Effector memory CD8-positive, alpha-beta T cell (primary cell): ENCODE data around the gene PAIP1.
"Not testable (repeated sequence)": the region's sequence is repeated elsewhere in the genome, so short reads cannot be mapped to it uniquely, and the experiment has no call there.

Experiments used
- ATAC-seq: fragments of 150-1000 bp; cut with Tn5 transposase; replicated peaks from 2 replicates; pipeline ENCODE4 v1.10.0; 2021; ENCODE audit warnings: mild to moderate bottlenecking, moderate library complexity
- DNase-seq, 3 experiments: peaks; one replicate each; pipeline ENCODE4 v3.0.0; 2021
- H3K27ac Mint-ChIP-seq, 2 donors: one replicate each; pipeline ENCODE4 v1.8.0; 2022; ENCODE audit warnings: mild to moderate bottlenecking in 2 of 2, mixed read lengths in 2 of 2, moderate library complexity in 2 of 2
- H3K27me3 Mint-ChIP-seq, 2 donors: one replicate each; pipeline ENCODE4 v1.8.0; 2022; ENCODE audit warnings: mixed read lengths in 2 of 2
- H3K36me3 Mint-ChIP-seq: one replicate; pipeline ENCODE4 v1.8.0; 2022; ENCODE audit warnings: mild to moderate bottlenecking, moderate library complexity, mixed read lengths; ENCODE audit not compliant: insufficient read depth
- H3K4me1 Mint-ChIP-seq, 2 donors: one replicate each; pipeline ENCODE4 v1.8.0; 2022; ENCODE audit warnings: low read depth in 2 of 2, mixed read lengths in 2 of 2
- H3K4me3 Mint-ChIP-seq, 2 donors: one replicate each; pipeline ENCODE4 v1.8.0; 2022; ENCODE audit warnings: mild to moderate bottlenecking in 2 of 2, mixed read lengths in 2 of 2, moderate library complexity in 2 of 2
- H3K9me3 Mint-ChIP-seq, 2 donors: one replicate each; pipeline ENCODE4 v1.8.0; 2022; ENCODE audit warnings: mixed read lengths in 2 of 2
- total RNA-seq, 9 experiments: gene quantifications; one replicate each; lab custom pipeline; 2026; lab: John Stamatoyannopoulos, UW

PAIP1 gene
- 29.7 to 81.9 (median 56.5) reads per million in 9 experiments for total RNA-seq

GRCh38 chr5:43556857-43557542, at the start of gene PAIP1:
Gene PAIP1, minus strand, starts transcription at chr5:43557077. Its CDS starts 231 bp downstream, at chr5:43556846.
- ATAC-seq (peak; percentile 68), DNase-seq (peak; percentile 75 to 82 (median 81))
- H3K27me3 Mint-ChIP-seq, result peaks cover 0 to 21% of the 10 kb centered on the region in 2 donors
- H3K36me3 Mint-ChIP-seq, result peaks cover 9% of the 10 kb centered on the region
- peaks cover 8 to 20% of the 10 kb centered on the region in 2 donors for H3K4me1 Mint-ChIP-seq
- H3K27ac Mint-ChIP-seq, result peak within 1 kb of the TSS in 1 of 2 donors; percentile 92
- peak within 1 kb of the TSS in 1 of 2 donors; percentile 88 for H3K4me3 Mint-ChIP-seq
- H3K9me3 Mint-ChIP-seq, result no peaks in the 10 kb centered on the region

- no peak for DNase-seq
- no peak for ATAC-seq
- Mint-ChIP-seq H3K27me3 (no peaks in the 10 kb centered on the region), H3K4me3 (no peak overlapping the region), H3K27ac (peak overlapping the region in 1 of 2 donors; percentile 70), H3K9me3 (no peaks in the 10 kb centered on the region), H3K36me3 (peaks cover 25% of the 10 kb centered on the region), H3K4me1 (peaks cover 40 to 56% of the 10 kb centered on the region in 2 donors)
Measured at GRCh38 chr5:43606351-43606750, 49.5 kb upstream of the PAIP1 start.

GRCh38 chr5:43604699-43605098, 47.8 kb upstream of the PAIP1 start:
- no peak for ATAC-seq
- H3K27ac Mint-ChIP-seq, result peak overlapping the region; percentile 92 to 95
- H3K27me3 Mint-ChIP-seq, result no peaks in the 10 kb centered on the region
- no peaks in the 10 kb centered on the region for H3K9me3 Mint-ChIP-seq
- H3K36me3 Mint-ChIP-seq, result peaks cover 17% of the 10 kb centered on the region
- DNase-seq, result no peak
- peaks cover 34 to 47% of the 10 kb centered on the region in 2 donors for H3K4me1 Mint-ChIP-seq
- H3K4me3 Mint-ChIP-seq, result peak overlapping the region; percentile 89 to 99

GRCh38 chr5:43603344-43604217, 46.7 kb upstream of the PAIP1 start:
- H3K4me3 Mint-ChIP-seq, result peak overlapping the region; percentile 89 to 99
- H3K4me1 Mint-ChIP-seq, result peaks cover 32 to 49% of the 10 kb centered on the region in 2 donors
- H3K36me3 Mint-ChIP-seq, result peaks cover 17% of the 10 kb centered on the region
- H3K27ac Mint-ChIP-seq, result peak overlapping the region; percentile 92 to 95
- no peaks in the 10 kb centered on the region for H3K9me3 Mint-ChIP-seq
- DNase-seq, result peak; percentile 61 to 68 (median 66)
- H3K27me3 Mint-ChIP-seq, result no peaks in the 10 kb centered on the region
- ATAC-seq, result peak; percentile 77

GRCh38 chr5:43602461-43603343, 45.8 kb upstream of the PAIP1 start, which contains the start of gene NNT:
Gene NNT, plus strand, starts transcription at chr5:43603180. Its CDS starts 6,016 bp downstream, at chr5:43609196.
- Mint-ChIP-seq H3K4me1 (peaks cover 30 to 48% of the 10 kb centered on the region in 2 donors), H3K27me3 (no peaks in the 10 kb centered on the region), H3K9me3 (no peaks in the 10 kb centered on the region)

GRCh38 chr5:43601454-43602260, 44.8 kb upstream of the PAIP1 start:
- Mint-ChIP-seq H3K9me3 (no peaks in the 10 kb centered on the region), H3K36me3 (peaks cover 14% of the 10 kb centered on the region), H3K27me3 (no peaks in the 10 kb centered on the region), H3K4me1 (peaks cover 24 to 45% of the 10 kb centered on the region in 2 donors), H3K4me3 (peak overlapping the region; percentile 89 to 99), H3K27ac (peak overlapping the region; percentile 92 to 95)
- DNase-seq, result no peak
- no peak for ATAC-seq

More at GRCh38 chr5:43602461-43603343, 45.8 kb upstream of the PAIP1 start, which contains the start of gene NNT:
- DNase-seq (peak; percentile 66 to 69 (median 69)), ATAC-seq (peak; percentile 78)
- H3K27ac Mint-ChIP-seq, result peak within 1 kb of the TSS; percentile 92 to 95
- H3K36me3 Mint-ChIP-seq, result peaks cover 17% of the 10 kb centered on the region
- H3K4me3 Mint-ChIP-seq, result peak within 1 kb of the TSS; percentile 89 to 99

- Mint-ChIP-seq H3K36me3 (peaks cover 10% of the 10 kb centered on the region), H3K4me1 (peaks cover 15 to 30% of the 10 kb centered on the region in 2 donors), H3K27ac (peak overlapping the region in 1 of 2 donors; percentile 59)
- ATAC-seq, H3K9me3 Mint-ChIP-seq, DNase-seq, H3K27me3 Mint-ChIP-seq, H3K4me3 Mint-ChIP-seq: not testable (repeated sequence)
Measured at GRCh38 chr5:43598927-43599326, 42.0 kb upstream of the PAIP1 start.

- H3K27ac Mint-ChIP-seq, result no peak overlapping the region
- ATAC-seq, result no peak
- no peaks in the 10 kb centered on the region for H3K27me3 Mint-ChIP-seq
- H3K9me3 Mint-ChIP-seq, result no peaks in the 10 kb centered on the region
- H3K4me1 Mint-ChIP-seq, result peaks cover 0 to 7% of the 10 kb centered on the region in 2 donors
- peaks cover 4% of the 10 kb centered on the region for H3K36me3 Mint-ChIP-seq
- DNase-seq, result no peak
- no peak overlapping the region for H3K4me3 Mint-ChIP-seq
Measured at GRCh38 chr5:43592363-43592762, 35.5 kb upstream of the PAIP1 start.

- DNase-seq, result no peak
- Mint-ChIP-seq H3K9me3 (no peaks in the 10 kb centered on the region), H3K27me3 (no peaks in the 10 kb centered on the region), H3K4me3 (no peak overlapping the region), H3K4me1 (peaks cover 0 to 7% of the 10 kb centered on the region in 2 donors), H3K27ac (no peak overlapping the region), H3K36me3 (peaks cover 4% of the 10 kb centered on the region)
- no peak for ATAC-seq
Measured at GRCh38 chr5:43590700-43591099, 33.8 kb upstream of the PAIP1 start.

- Mint-ChIP-seq H3K36me3 (peaks cover 4% of the 10 kb centered on the region), H3K9me3 (no peaks in the 10 kb centered on the region), H3K27me3 (no peaks in the 10 kb centered on the region), H3K4me1 (peaks cover 1 to 7% of the 10 kb centered on the region in 2 donors), H3K4me3 (no peak overlapping the region), H3K27ac (no peak overlapping the region)
- no peak for ATAC-seq
- no peak for DNase-seq
Measured at GRCh38 chr5:43589310-43589709, 32.4 kb upstream of the PAIP1 start.

GRCh38 chr5:43588842-43589241, 32.0 kb upstream of the PAIP1 start:
- Mint-ChIP-seq H3K4me1 (peaks cover 1 to 7% of the 10 kb centered on the region in 2 donors), H3K4me3 (no peak overlapping the region), H3K36me3 (peaks cover 4% of the 10 kb centered on the region), H3K27me3 (no peaks in the 10 kb centered on the region), H3K27ac (no peak overlapping the region), H3K9me3 (no peaks in the 10 kb centered on the region)
- ATAC-seq, result no peak
- DNase-seq, result no peak

- peak overlapping the region in 1 of 2 donors; percentile 25 for H3K27ac Mint-ChIP-seq
- no peak overlapping the region for H3K4me3 Mint-ChIP-seq
- no peaks in the 10 kb centered on the region for H3K9me3 Mint-ChIP-seq
- no peak for DNase-seq
- no peaks in the 10 kb centered on the region for H3K36me3 Mint-ChIP-seq
- H3K4me1 Mint-ChIP-seq, result peaks cover 1 to 7% of the 10 kb centered on the region in 2 donors
- no peak for ATAC-seq
- no peaks in the 10 kb centered on the region for H3K27me3 Mint-ChIP-seq
Measured at GRCh38 chr5:43584166-43584699, 27.4 kb upstream of the PAIP1 start.
